Glutamatergic neuron (in vitro differentiated cells): ENCODE measurements around the gene PLVAP. TPM values are rescaled to one million over a fixed set of nuclear protein-coding genes. Genes with fewer than 3 reads are reported as not detected.

Experiments used
- DNase-seq: peaks from one replicate; pipeline ENCODE4 v3.0.0; 2022
- H3K27ac Mint-ChIP-seq: one replicate; pipeline ENCODE4 v1.8.0; 2020; ENCODE audit warnings: mild to moderate bottlenecking, mixed read lengths, inconsistent platforms; ENCODE audit not compliant: unreplicated experiment
- H3K27me3 Mint-ChIP-seq: one replicate; pipeline ENCODE4 v1.8.0; 2020; ENCODE audit warnings: mild to moderate bottlenecking, moderate library complexity, mixed read lengths, inconsistent platforms; ENCODE audit not compliant: unreplicated experiment
- H3K36me3 Mint-ChIP-seq: one replicate; pipeline ENCODE4 v1.8.0; 2020; ENCODE audit warnings: mild to moderate bottlenecking, mixed read lengths, inconsistent platforms; ENCODE audit not compliant: unreplicated experiment
- H3K4me1 Mint-ChIP-seq: one replicate; pipeline ENCODE4 v1.8.0; 2020; ENCODE audit warnings: mild to moderate bottlenecking, low read depth, mixed read lengths, inconsistent platforms; ENCODE audit not compliant: unreplicated experiment
- H3K4me3 Mint-ChIP-seq: one replicate; pipeline ENCODE4 v1.8.0; 2020; ENCODE audit warnings: mild to moderate bottlenecking, mixed read lengths, inconsistent platforms; ENCODE audit not compliant: unreplicated experiment
- H3K9me3 Mint-ChIP-seq: one replicate; pipeline ENCODE4 v1.8.0; 2020; ENCODE audit warnings: mild to moderate bottlenecking, moderate library complexity, mixed read lengths, inconsistent platforms; ENCODE audit not compliant: unreplicated experiment
- total RNA-seq: library from RNA; stranded (reverse); fragmentation: NEBNext Ultra II Directional; extraction: Animal tissue kit (Norgen Biotek cat#: 25700); gene quantifications from one replicate; pipeline ENCODE4 v1.2.1, GENCODE V29; 2021; ENCODE audit not compliant: unreplicated experiment
- TF ChIP-seq, protein P1 (sequence below): fragments of 200-600 bp; sonication (generic); IDR thresholded peaks from one replicate; pipeline ENCODE4 v1.5.0; 2021; ENCODE audit not compliant: partially characterized antibody, unreplicated experiment

The PLVAP gene
- total RNA-seq, 1 donor from 2014 or later: not detected

DNA sequence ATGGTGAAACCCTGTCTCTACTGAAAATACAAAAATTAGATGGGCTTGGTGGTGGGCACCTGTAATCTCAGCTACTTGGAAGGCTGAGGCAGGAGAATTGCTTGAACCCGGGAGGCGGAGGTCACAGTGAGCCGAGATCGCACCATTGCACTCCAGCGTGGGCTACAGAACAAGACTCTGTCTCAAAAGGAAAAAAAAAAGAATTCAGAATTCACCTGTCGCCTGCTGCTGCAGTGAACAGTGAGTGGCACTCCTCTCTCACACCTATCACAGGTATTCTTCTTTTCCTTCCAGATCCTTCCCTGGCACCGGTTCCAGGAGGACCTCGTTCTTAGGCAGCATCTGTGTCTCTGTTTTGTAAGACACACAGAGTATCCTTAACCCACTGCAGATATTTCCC, 37.0 kb upstream of the PLVAP start:
- TF ChIP-seq, protein P1, sequence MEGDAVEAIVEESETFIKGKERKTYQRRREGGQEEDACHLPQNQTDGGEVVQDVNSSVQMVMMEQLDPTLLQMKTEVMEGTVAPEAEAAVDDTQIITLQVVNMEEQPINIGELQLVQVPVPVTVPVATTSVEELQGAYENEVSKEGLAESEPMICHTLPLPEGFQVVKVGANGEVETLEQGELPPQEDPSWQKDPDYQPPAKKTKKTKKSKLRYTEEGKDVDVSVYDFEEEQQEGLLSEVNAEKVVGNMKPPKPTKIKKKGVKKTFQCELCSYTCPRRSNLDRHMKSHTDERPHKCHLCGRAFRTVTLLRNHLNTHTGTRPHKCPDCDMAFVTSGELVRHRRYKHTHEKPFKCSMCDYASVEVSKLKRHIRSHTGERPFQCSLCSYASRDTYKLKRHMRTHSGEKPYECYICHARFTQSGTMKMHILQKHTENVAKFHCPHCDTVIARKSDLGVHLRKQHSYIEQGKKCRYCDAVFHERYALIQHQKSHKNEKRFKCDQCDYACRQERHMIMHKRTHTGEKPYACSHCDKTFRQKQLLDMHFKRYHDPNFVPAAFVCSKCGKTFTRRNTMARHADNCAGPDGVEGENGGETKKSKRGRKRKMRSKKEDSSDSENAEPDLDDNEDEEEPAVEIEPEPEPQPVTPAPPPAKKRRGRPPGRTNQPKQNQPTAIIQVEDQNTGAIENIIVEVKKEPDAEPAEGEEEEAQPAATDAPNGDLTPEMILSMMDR: no peak
- DNase-seq: no peak
- H3K4me1 Mint-ChIP-seq: peaks cover 18% of the 10 kb centered on the region
- no peak overlapping the region for H3K4me3 Mint-ChIP-seq
- H3K36me3 Mint-ChIP-seq: no peaks in the 10 kb centered on the region
- H3K27me3 Mint-ChIP-seq: peaks cover 4% of the 10 kb centered on the region
- no peaks in the 10 kb centered on the region for H3K9me3 Mint-ChIP-seq
- H3K27ac Mint-ChIP-seq: no peak overlapping the region

DNA sequence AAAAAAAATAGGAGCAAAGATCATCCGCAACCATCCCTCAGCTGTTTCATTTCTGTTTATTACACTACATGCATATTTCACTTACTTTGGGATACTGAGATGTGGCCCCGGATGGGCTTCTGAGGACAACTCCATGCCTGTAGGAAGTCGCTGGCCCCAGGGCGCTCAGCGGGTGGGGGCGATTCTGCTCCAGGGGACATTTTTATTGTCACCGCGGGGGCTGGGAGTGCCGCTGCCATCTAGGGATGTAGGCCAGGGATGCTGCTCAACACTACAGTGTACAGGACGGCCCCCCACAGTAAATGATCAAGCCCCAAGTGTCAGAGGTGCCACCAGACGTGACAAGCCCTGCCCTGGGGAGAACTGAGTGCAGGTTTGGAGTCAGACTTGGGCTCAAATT, 34.7 kb upstream of the PLVAP start:
- no peak overlapping the region for H3K27ac Mint-ChIP-seq
- no peak for DNase-seq
- H3K9me3 Mint-ChIP-seq: no peaks in the 10 kb centered on the region

DNA sequence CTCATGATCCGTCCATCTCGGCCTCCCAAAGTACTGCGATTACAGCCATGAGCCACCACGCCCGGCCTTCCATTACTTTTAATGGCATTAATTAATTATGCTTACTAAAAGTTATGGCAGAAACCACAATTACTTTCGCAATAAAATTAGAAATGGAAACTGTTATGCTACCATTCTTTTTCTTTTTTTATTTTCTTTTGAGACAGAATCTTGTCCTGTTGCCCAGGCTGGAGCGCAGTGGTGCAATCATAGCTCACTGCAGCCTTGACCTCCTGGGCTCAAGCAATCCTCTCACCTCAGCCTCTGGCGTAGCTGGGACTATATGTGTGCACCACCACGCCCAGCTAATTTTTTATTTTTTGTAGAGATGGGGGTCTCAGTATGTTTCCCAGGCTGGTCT, 32.8 kb upstream of the PLVAP start:
- no peaks in the 10 kb centered on the region for H3K27me3 Mint-ChIP-seq
- H3K36me3 Mint-ChIP-seq: no peaks in the 10 kb centered on the region
- no peak overlapping the region for H3K4me3 Mint-ChIP-seq
- TF ChIP-seq, protein P1: no peak
- H3K4me1 Mint-ChIP-seq: peaks cover 12% of the 10 kb centered on the region
- no peak overlapping the region for H3K27ac Mint-ChIP-seq
- no peak for DNase-seq
- no peaks in the 10 kb centered on the region for H3K9me3 Mint-ChIP-seq

More for the DNA sequence above, 34.7 kb upstream of the PLVAP start:
- TF ChIP-seq, protein P1: no peak
- Mint-ChIP-seq H3K36me3 (no peaks in the 10 kb centered on the region), H3K4me1 (peaks cover 21% of the 10 kb centered on the region), H3K27me3 (peaks cover 2% of the 10 kb centered on the region), H3K4me3 (no peak overlapping the region)

DNA sequence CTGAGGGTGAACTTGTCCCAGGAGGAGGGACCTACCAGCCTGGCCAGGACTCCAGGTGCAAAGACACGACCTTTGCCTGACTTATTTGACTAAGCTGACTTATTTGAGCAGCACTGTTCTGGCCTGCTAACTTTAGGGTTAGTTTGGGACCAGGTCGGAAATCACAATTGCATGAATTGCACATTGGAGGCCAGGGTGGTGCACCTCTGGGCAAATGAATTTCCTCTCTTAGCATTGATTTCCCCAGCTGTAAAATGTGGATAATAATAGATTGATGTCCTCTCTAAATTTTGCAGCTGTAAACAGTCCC, 29.7 kb upstream of the PLVAP start:
- Mint-ChIP-seq H3K4me1 (peaks cover 4% of the 10 kb centered on the region), H3K27me3 (peaks cover 2% of the 10 kb centered on the region), H3K4me3 (peak overlapping the region; percentile 68), H3K27ac (no peak overlapping the region), H3K36me3 (no peaks in the 10 kb centered on the region), H3K9me3 (no peaks in the 10 kb centered on the region)
- no peak for DNase-seq
- TF ChIP-seq, protein P1: no peak

DNA sequence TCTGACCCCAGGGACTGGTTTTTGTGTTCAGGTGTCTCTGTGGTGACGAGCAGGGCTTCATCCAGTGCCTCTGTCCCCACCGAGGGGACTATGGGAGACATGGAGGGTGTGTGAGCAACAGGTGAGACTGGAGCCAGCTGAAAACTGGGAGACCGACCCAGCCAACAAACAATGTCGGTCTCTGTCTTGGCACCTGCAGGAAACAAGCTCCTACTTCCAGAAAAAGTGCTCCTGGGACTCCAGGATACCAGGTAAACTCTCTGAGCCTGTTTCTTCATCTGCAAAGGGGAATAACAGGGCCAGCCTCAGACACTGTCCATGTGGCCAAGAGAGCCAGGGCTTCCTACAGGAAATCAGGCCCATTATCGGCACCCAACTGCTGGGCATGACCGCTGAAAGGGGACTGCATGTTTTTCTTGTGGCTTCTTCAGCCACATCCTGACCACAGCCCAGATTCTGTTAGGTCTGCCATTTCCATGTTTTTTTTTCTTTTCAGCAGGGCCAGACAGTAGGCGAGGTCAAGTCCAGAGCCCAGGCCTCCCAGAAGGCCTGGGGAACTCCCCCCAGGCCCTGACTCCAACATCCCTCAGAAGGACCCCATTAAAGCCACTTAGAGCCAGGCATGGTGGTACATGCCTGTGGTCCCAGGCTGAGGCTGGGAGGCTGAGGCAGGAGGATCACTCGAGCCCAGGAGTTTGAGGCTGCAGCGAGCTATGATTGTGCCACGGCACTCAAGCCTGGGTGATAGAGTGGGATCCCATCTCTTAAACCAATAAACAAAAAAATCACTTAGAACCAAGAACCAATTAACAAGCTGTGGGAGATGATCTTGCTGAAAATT, 29.1 kb upstream of the PLVAP start:
- no peak overlapping the region for H3K27ac Mint-ChIP-seq
- no peaks in the 10 kb centered on the region for H3K36me3 Mint-ChIP-seq
- H3K4me3 Mint-ChIP-seq: no peak overlapping the region
- TF ChIP-seq, protein P1: no peak
- H3K27me3 Mint-ChIP-seq: peaks cover 2% of the 10 kb centered on the region
- no peak for DNase-seq
- H3K9me3 Mint-ChIP-seq: no peaks in the 10 kb centered on the region
- peaks cover 4% of the 10 kb centered on the region for H3K4me1 Mint-ChIP-seq
